NCI-H82 treated with DMSO at 0.1 percent for 48 hours (cell line): Measurements from ENCODE around the gene EXOC3.
"Not testable (repeated sequence)": the region's sequence is repeated elsewhere in the genome, so short reads cannot be mapped to it uniquely, and the experiment has no call there.

Source experiments
- DNase-seq: peaks from one replicate; lab custom pipeline; 2025; ENCODE audit not compliant: unreplicated experiment; lab: John Stamatoyannopoulos, UW

EXOC3 gene

DNA sequence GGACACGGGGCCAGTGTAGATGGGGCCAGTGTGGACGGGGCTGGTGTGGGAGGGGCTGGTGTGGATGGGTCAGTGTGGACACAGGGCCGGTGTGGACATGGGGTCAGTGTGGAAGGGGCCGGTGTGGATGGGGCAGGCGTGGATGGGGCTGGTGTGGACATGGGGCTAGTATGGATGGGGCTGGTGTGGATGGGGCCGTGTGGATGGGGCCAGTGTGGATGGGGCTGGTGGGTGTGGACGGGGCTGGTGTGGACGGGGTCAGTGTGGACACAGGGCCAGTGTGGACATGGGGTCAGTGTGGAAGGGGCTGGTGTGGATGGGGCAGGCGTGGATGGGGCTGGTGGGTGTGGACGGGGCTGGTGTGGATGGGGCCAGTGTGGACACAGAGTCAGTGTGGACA, 57.5 kb downstream of the EXOC3 start:
- DNase-seq, result no peak

DNA sequence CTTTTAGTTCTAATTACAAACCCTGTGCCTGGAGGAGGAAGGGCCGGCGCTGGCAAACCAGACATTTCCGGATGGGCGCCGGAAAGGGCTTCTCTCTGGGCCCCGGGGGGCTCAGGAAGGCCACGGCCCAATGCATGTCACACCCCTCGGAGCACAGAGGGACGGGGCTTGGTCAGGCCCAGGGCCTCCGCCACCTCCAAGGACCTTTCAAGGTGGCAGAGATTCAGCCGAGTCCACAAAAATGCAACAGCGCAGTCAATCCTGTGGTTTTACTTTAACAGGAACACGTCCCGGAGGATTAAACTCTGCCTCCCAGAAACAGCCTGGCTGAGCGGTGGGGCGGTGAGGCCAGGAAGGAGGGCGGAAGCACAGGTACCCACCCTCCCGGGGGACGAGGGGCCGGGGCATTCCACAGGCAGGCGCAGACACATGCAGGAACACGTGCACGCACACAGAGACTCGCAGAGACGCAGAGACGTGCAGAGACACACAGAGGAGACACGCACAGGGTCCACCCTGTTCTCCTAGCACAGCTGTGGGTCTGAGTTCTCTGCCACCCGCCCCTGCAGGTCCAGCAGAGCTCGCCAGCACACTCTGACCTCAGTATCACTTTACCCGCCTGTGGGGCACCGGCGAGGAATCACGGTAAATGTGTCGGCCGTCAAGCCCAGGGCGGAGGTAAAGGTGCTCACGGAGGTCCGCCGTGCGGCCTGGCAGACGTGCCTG, 58.3 kb downstream of the EXOC3 start:
- no peak for DNase-seq

DNA sequence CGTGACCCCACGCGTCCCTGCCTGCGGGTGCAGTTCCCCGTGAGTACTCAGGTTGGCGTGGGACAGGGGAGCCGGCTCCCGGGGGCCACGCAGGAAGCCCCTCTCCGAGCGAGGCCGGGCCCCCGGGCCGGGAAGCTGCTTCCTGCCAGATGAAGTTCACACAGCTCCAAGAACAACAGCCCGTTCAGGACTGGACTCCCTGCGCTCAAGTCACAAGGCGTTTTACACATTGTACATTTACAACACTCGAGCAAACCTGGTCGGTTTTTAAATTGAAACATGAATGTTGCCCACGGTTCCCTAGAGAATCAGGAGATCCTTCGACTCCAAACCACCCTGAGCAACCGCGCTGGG, 58.8 kb downstream of the EXOC3 start:
- DNase-seq, result no peak

DNA sequence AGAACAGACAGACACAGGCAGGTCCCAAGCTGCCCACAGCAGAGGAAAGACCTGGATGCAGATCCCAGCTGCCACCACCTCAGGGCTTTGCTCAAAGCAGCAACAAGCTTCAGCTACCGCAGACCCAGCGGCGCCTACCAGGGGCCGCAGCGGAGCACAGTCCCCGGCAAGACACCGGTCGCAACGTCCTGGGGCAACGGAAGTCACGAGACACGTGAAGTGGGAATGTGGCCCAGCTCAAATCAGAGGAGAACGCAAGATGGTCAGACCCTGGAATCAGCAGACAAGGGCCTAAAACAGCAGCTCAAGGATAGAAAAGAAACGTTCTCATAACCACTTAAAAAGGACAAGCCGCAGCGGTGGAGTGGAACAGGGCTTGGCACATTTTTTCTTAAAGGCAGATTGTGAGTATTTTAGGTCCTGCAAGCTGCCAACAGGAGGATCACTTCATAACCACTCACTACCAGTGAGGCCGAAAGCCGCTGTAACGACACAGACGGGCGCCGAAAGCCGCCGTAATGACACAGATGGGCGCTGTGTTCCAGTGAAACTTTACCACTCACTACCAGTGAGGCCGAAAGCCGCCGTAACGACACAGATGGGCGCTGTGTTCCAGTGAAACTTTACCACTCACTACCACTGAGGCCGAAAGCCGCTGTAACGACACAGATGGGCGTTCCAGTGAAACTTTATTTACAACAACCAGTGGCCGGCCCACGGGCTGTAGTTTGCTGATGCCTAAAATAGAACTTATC, 59.5 kb downstream of the EXOC3 start:
- no peak for DNase-seq

DNA sequence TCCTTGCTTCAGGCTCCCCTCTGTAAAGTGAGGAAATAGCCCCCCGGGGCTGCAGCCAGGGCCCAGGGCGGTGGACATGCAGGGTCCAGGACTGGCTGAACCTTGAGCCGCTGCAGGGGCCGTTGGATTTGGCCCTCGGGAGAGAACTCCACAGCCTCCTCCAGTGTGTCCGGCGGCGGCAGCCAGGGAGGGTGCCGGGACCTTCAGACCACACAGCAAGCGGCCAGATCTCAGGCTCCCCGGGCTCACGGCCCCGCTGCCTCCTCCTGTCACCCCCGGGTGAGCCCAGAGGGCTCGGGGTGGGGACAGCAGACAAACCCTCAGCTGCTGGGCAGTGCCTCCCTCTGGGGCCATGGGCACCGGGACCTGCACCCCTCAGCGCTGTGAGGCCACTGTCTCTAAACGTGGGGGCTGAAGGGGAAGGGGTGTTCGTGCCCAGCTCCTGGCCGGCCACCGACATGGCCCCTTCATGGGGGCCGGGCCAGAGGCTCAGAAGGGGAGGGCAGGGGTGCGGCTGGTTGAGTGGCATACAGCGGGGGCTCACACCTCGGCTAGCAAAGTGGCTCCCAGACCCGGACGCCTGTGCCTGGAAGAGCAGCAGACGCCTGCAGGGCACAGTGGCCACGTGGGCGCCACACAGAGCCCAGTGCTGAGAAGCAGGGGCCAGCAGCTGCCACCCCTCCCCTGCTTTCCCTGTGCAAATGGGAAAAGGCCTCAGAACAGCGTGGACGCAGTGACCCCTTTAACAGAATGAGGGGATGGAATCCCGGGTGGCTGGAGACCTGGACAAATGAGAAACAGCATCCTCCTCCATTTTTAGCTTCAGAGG, 61.6 kb downstream of the EXOC3 start:
- DNase-seq, result no peak

DNA sequence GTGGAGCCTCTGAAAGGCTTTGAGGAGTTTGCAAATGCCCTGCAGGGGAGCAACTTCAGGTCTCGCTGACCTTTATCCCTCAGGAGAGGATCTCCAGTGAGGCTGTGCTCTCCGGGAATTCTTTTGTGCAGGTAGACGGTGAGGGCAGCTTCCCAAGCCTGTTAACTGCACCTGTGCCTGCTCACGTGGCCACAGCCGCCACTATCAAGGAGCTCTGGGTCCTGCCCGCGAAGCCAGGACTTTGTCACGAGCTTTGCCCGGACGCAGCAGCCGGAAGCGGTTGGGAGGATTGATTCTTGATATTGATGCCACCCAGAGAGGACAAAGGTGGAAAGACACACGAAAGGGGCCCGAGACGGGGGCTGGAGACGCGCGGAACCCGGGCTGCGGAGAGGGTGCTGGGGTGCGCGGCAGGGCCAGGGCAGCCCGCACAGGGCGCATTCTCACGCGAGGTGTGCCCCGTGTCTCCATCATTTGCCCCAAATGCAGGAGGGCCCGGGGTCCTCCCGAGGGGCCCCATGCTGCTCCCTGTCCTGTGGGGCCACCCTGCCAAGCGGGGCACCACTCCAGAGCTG, 63.1 kb downstream of the EXOC3 start:
- no peak for DNase-seq

DNA sequence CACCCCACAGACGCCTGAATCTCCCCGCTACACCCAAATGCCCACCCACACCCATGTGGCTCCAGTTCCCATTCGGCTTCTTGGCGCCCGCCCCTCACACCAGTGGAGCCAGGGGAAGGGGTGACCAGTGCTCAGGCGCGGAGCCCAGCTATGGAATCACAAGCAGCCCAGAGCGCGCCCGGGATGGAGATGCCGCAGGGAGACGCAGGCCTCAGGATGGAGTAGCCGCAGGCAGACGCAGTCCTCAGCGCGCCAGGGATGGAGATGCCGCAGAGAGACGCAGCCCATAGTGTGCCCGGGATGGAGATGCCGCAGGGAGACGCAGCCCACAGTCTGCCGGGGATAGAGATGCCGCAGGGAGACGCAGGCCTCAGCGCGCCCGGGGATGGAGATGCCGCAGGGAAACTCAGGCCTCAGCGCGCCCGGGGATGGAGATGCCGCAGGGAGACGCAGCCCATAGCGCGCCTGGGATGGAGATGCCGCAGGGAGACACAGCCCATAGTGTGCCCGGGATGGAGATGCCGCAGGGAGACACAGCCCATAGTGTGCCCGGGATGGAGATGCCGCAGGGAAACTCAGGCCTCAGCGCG, 65.1 kb downstream of the EXOC3 start:
- not testable (repeated sequence) for DNase-seq

DNA sequence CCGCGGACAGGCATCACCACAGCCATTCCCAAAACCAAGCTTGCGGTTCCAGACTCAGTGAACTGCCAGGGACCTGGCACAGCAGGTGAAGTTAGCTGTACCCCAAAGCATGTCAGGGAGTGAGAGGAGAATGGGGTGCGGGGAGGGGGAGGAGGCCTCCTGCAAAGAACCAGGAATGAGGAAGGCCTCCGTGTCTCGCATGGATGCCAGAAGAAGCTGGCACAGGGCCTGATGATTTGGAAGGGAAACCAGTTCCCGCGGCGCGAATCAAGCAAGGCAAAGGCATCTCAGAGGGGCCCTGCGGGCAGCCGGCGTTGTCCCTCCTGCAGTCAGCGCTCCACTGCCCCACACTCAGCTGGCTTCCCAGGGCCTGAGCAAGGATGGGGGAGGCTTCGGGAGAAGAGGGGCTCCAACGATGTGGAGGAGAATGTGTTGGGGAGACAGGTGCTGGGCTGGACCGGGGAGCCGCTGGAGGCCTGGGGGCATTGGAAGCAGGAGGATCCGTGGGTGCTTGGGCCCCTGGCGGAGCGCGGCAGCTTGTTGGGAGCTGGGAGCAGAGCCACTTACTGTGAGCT, 66.7 kb downstream of the EXOC3 start:
- no peak for DNase-seq

- no peak for DNase-seq
Observed at GRCh38 chr5:510521-510920, 67.5 kb downstream of the EXOC3 start.

- DNase-seq, result no peak
Observed at GRCh38 chr5:511476-511875, 68.5 kb downstream of the EXOC3 start.

DNA sequence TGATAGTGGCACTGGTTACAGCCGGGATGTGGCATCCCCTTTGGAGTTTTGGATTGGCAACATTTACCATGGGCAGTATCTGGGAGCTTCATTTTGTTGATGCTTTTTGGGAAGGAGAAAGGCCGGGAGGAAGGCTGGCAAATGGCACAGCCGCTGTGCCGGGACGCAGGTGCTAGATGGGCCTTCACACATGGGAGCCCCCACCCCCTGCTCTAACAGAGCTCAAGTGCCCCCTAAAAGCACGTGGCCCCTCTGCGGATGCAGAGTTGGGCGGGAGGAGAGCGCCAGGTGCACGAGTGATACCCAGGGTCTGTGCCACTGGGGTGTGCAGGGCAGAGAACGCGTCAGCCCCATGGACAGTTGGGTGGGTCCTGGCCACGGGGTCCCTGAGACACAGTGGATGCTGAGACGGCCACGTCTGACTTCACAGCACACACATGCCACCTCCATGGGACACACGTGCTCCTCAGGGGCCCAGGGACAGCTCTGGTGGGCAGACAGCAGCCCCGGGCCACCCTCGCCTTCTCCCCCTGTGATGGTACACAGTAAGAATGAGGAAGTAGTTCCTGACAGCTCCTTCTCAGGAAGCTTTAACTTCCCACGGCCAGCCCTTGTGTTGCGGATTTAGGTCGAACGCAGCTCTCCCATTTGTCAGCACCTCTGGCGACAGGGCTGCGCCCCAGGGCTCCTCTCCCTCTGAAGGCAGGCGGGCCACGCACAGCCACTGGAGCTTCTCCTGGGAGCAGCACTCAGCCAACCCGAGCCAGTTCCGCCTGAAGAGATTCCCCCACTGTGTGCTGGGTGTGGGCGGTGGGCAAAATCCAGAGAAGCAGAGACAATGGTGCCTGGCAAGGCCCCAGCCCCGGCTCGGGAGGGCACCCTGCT, 70.5 kb downstream of the EXOC3 start:
- DNase-seq, result no peak

GRCh38 chr5:514101-514485, 71.1 kb downstream of the EXOC3 start:
- DNase-seq, result no peak

GRCh38 chr5:514673-515072, 71.7 kb downstream of the EXOC3 start:
- no peak for DNase-seq

DNA sequence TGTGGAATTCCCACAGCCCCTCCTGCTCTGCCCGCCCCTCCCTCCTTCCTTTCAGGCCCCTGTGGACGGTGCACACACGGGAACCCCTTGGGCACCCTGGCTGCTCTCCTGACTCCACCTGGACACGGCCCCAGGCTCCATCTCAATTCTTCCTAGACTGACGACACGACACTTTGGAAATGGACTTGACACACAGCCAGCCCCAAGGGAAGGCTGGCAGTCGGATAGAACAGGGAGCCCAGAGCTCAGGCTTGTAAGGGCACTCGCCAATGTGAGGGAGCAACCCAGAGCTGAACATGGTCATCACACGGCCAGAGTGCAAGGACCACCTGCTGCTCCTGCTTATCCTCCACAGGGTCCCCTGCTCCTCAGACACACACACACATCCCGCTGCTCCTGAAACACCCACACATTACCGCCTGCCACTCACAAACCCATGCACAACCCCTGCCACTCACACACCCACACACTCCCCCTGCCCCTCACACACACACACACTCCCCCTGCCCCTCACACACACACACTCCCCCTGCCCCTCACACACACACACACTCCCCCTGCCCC, 72.4 kb downstream of the EXOC3 start:
- no peak for DNase-seq

DNA sequence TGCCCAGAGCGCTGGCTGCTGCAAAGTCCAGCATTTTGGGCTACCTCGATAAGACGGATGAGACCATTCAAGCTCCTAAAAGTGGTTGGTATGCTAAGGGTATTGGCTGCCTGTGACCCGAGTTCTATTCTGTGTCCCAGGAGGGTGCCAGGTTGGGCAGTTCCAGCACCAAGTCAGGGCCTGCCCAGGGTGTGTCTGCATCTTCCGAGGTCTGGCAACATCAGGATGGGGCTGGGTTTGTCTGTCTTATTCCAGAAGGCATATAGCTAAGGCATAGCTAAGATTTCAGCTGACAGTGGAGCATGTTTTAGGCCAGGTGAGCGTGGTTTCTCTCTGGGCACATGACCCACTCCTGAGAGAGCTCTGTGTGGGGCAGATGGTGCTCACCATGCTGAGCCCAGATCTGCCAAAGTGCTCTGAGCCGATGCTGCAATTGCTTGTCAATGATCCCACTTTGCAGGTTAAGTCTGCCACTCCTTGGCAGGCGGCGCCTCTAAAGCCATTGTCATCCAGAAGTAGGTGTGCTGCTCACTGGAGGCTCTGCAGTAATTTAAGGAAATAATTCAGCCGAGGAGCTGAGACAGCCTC, 73.5 kb downstream of the EXOC3 start:
- no peak for DNase-seq
